Fibroblast of pulmonary artery (primary cell): Measurements from ENCODE around the gene TRAPPC13.

Experiments
- DNase-seq: peaks from one replicate; pipeline ENCODE4 v3.0.0-alpha.2; 2010; ENCODE audit warnings: low read depth
- H3K4me3 ChIP-seq: replicated peaks from 2 replicates; pipeline ENCODE4 v1.5.1; 2011; ENCODE audit warnings: low read depth, mild to moderate bottlenecking, control low read depth, low read length, moderate library complexity
- CTCF ChIP-seq: IDR thresholded peaks from 2 replicates; pipeline ENCODE4 v1.5.1; 2011; ENCODE audit warnings: mild to moderate bottlenecking, control low read depth, low read length, inconsistent platforms; ENCODE audit errors: missing control alignments

Gene TRAPPC13

GRCh38 chr5:65702036-65702435, 77.2 kb downstream of the TRAPPC13 start:
- TF ChIP-seq CTCF = no peak
- DNase-seq = no peak
- H3K4me3 ChIP-seq = no peak overlapping the region

- no peak for TF ChIP-seq CTCF
- H3K4me3 ChIP-seq = no peak overlapping the region
- no peak for DNase-seq
These were observed 79.9 kb downstream of the TRAPPC13 start for GRCh38 chr5:65704621-65705239.

GRCh38 chr5:65707663-65708062, 82.8 kb downstream of the TRAPPC13 start:
- DNase-seq = no peak
- no peak for TF ChIP-seq CTCF

GRCh38 chr5:65708145-65708544, 83.3 kb downstream of the TRAPPC13 start:
- H3K4me3 ChIP-seq = no peak overlapping the region
- TF ChIP-seq CTCF = no peak
- peak; percentile 21 for DNase-seq

More at GRCh38 chr5:65707663-65708062, 82.8 kb downstream of the TRAPPC13 start:
- no peak overlapping the region for H3K4me3 ChIP-seq
